Sigmoid colon (tissue), 7 donors: Measurements from ENCODE around the gene TUBB4A. TPM values are rescaled to one million over a fixed set of nuclear protein-coding genes. Genes with fewer than 3 reads are reported as not detected.

Source experiments
- DNase-seq: peaks from one replicate; pipeline ENCODE4 v3.0.0-alpha.2; 2019
- H3K27ac ChIP-seq, 4 donors: fragments of 200-600 bp; sonication (generic); one replicate each; pipeline ENCODE4 v1.5.1; 2016 to 2019; ENCODE audit warnings: mild to moderate bottlenecking in 1 of 4
- H3K27me3 ChIP-seq, 3 donors: fragments of 200-600 bp; sonication (generic); one replicate each; pipeline ENCODE4 v1.5.1; 2019; ENCODE audit warnings: mild to moderate bottlenecking in 1 of 3
- H3K36me3 ChIP-seq, 4 donors: fragments of 200-600 bp; sonication (generic); one replicate each; pipeline ENCODE4 v1.5.1; 2016 to 2019
- H3K4me1 ChIP-seq, 4 donors: fragments of 200-600 bp; sonication (generic); one replicate each; pipeline ENCODE4 v1.5.1; 2017 to 2019
- H3K4me3 ChIP-seq, 4 donors: fragments of 200-600 bp; sonication (generic); one replicate each; pipeline ENCODE4 v1.5.1; 2017 to 2019; ENCODE audit warnings: mild to moderate bottlenecking in 2 of 4, moderate library complexity in 1 of 4
- H3K9me3 ChIP-seq, 4 donors: fragments of 200-600 bp in 3 of 4; sonication (generic) in 3 of 4; one replicate each; pipeline versions ENCODE4 v1.5.1 to v1.6.1; 2013 to 2019
- EP300 ChIP-seq, 4 donors: sonication (generic); formaldehyde crosslinking; IDR thresholded peaks; one replicate each; pipeline ENCODE4 v1.6.1; 2017; ENCODE audit warnings: antibody characterized with exemption in 4 of 4
- POLR2A ChIP-seq, 2 donors: fragments of 450-650 bp; IDR thresholded peaks; one replicate each; pipeline ENCODE4 v1.6.1; 2016; ENCODE audit warnings: antibody characterized with exemption in 2 of 2, mild to moderate bottlenecking in 2 of 2, moderate library complexity in 2 of 2
- POLR2AphosphoS5 ChIP-seq, 4 donors: sonication (generic); formaldehyde crosslinking; IDR thresholded peaks; one replicate each; pipeline ENCODE4 v1.6.1; 2017; ENCODE audit warnings: antibody characterized with exemption in 4 of 4
- WGBS, 2 donors: extraction: QIAGEN DNeasy Blood & Tissue Kit; methylation state at CpG; one replicate each; pipeline ENCODE4 v1.1.7; 2013; 5-methylcytosine and 5-hydroxymethylcytosine counted together
- intact Hi-C: fragments of 100-400 bp; cut with DNase I; formaldehyde crosslinking; loops from one replicate; pipeline ENCODE4 v1.15.1; 2023
- polyA plus RNA-seq, 3 donors: library from polyadenylated mRNA; stranded (reverse); fragments of 200-250 nt; gene quantifications; one replicate each; pipeline ENCODE4 v1.2.3, GENCODE V29; 2013
- total RNA-seq, 4 donors: library from RNA; depleted of rRNA; stranded (reverse); fragments of >200 nt; gene quantifications; one replicate each; pipeline ENCODE4 v1.1.0, GENCODE V29; 2016
- TF ChIP-seq, protein P1 (sequence below), 4 experiments: fragments of 450-650 bp in 3 of 4; fragments of 200-600 bp in 1 of 4; IDR thresholded peaks; one replicate each; pipeline ENCODE4 v1.5.1; 2016 to 2019; ENCODE audit warnings: antibody characterized with exemption in 4 of 4, mild to moderate bottlenecking in 3 of 4, moderate library complexity in 2 of 4
- donor health status: healthy with polysubstance abuse.
- donor health status: Bipolar disorder and iron deficiency.
- donor health status: healthy.

TUBB4A gene
- total and polyA plus RNA-seq, 7 donors: under 0.01 to 6.1 (median 2.4) TPM; not detected in 1

GRCh38 chr19:6494438-6495036 is 7.6 kb downstream of the TUBB4A start:
- 68 to 80% methylated on average over 8 of the region's 8 CpGs for WGBS, 2 donors
- no peaks in the 10 kb centered on the region for H3K27me3 ChIP-seq
- H3K27ac ChIP-seq: no peak overlapping the region
- DNase-seq: no peak
- no peak overlapping the region for H3K4me3 ChIP-seq
- intact Hi-C loops: no loop called here
- TF ChIP-seq EP300 (IDR thresholded peaks at IDR 0.05): no peak
- TF ChIP-seq, protein P1, sequence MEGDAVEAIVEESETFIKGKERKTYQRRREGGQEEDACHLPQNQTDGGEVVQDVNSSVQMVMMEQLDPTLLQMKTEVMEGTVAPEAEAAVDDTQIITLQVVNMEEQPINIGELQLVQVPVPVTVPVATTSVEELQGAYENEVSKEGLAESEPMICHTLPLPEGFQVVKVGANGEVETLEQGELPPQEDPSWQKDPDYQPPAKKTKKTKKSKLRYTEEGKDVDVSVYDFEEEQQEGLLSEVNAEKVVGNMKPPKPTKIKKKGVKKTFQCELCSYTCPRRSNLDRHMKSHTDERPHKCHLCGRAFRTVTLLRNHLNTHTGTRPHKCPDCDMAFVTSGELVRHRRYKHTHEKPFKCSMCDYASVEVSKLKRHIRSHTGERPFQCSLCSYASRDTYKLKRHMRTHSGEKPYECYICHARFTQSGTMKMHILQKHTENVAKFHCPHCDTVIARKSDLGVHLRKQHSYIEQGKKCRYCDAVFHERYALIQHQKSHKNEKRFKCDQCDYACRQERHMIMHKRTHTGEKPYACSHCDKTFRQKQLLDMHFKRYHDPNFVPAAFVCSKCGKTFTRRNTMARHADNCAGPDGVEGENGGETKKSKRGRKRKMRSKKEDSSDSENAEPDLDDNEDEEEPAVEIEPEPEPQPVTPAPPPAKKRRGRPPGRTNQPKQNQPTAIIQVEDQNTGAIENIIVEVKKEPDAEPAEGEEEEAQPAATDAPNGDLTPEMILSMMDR (IDR thresholded peaks at IDR 0.05): no peak
- TF ChIP-seq POLR2AphosphoS5 (IDR thresholded peaks at IDR 0.05): no peak
- TF ChIP-seq POLR2A (IDR thresholded peaks at IDR 0.05): no peak
- no peaks in the 10 kb centered on the region for H3K36me3 ChIP-seq
- H3K9me3 ChIP-seq: peaks cover 0 to 6% (median 4%) of the 10 kb centered on the region in 4 donors
- no peaks in the 10 kb centered on the region for H3K4me1 ChIP-seq

GRCh38 chr19:6491802-6492592 is 10.1 kb downstream of the TUBB4A start:
- no peaks in the 10 kb centered on the region for H3K36me3 ChIP-seq
- no peak overlapping the region for H3K27ac ChIP-seq
- TF ChIP-seq POLR2A (IDR thresholded peaks at IDR 0.05) (no peak), POLR2AphosphoS5 (IDR thresholded peaks at IDR 0.05) (no peak), EP300 (IDR thresholded peaks at IDR 0.05) (no peak)
- TF ChIP-seq, protein P1 (IDR thresholded peaks at IDR 0.05): no peak
- no peak overlapping the region for H3K4me3 ChIP-seq
- WGBS, 2 donors: 72 to 84% methylated on average over 4 of the region's 4 CpGs
- DNase-seq: no peak
- peaks cover 0 to 6% (median 4%) of the 10 kb centered on the region in 4 donors for H3K9me3 ChIP-seq
- intact Hi-C loops: no loop called here
- no peaks in the 10 kb centered on the region for H3K27me3 ChIP-seq
- H3K4me1 ChIP-seq: no peaks in the 10 kb centered on the region

DNA sequence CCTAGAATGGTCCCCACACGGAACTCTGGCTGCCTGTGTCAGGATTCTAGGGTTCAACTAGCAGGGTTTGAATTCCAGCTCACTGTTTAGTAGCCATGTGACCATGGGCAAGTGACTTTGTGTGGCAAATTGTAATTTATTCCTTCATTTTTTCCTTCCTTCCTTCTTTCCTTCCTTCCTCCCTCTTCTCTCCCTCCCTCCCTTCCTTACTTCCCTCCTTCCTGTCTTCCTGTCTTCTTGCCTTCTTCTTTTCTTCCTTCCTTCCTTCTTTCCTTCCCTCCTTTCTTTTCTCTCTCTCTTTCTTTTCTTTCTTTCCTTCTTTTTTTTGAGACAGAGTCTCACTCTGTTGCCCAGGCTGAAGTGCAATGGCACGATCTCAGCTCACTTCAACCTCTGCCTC is 12.0 kb downstream of the TUBB4A start:
- intact Hi-C loops: no loop called here
- DNase-seq: no peak
- 50 to 75% methylated on average over 2 of the region's 2 CpGs for WGBS, 2 donors
- TF ChIP-seq EP300 (IDR thresholded peaks at IDR 0.05): no peak
- no peak for TF ChIP-seq POLR2AphosphoS5 (IDR thresholded peaks at IDR 0.05)
- no peak for TF ChIP-seq POLR2A (IDR thresholded peaks at IDR 0.05)
- TF ChIP-seq, protein P1 (IDR thresholded peaks at IDR 0.05): no peak
- Histone ChIP-seq H3K4me1 (no peaks in the 10 kb centered on the region), H3K27me3 (no peaks in the 10 kb centered on the region), H3K9me3 (peaks cover 0 to 6% (median 4%) of the 10 kb centered on the region in 4 donors), H3K27ac (no peak overlapping the region), H3K36me3 (no peaks in the 10 kb centered on the region), H3K4me3 (no peak overlapping the region)

DNA sequence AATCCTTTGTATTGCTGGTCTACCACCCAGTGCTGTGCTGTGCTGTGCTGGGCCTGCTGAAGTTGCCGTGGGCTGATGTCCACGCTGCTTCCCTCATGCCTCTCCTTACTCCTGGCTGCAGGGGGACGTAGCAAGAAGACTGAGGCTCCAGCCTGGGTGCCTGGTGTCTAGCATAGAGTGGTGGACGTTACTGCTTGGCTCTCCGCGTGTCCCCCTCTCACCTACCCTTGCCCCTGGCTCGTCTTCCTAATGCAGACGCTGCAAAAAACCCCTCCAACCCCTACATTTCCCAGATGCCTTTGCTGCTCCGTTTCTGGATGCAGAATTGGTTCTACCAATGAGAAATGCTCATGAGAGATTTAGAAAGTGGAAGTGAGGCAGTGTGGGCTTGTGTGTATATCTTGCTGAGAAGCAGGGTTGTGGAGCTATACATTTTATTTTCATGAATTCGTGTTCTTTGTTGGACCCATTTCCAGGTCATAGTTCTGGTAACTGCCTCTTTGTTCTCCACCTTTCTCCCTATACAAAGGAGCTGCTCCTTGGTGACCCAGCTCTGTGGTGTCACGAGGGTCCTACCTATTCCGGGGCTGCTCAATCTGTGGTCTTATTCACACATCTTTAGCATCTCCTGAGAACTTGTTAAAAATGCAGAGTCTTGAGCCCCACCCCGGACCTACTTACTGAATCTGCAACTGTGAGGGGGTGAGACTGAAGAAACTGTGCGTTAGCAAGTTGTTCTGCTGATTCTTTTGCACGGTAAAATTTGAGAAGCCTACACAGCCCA is 12.6 kb downstream of the TUBB4A start:
- no peak overlapping the region for H3K4me3 ChIP-seq
- TF ChIP-seq, protein P1 (IDR thresholded peaks at IDR 0.05): no peak
- TF ChIP-seq POLR2AphosphoS5 (IDR thresholded peaks at IDR 0.05): no peak
- no peak for TF ChIP-seq EP300 (IDR thresholded peaks at IDR 0.05)
- TF ChIP-seq POLR2A (IDR thresholded peaks at IDR 0.05): no peak

More for the DNA sequence above, 12.6 kb downstream of the TUBB4A start:
- Histone ChIP-seq H3K27ac (no peak overlapping the region), H3K9me3 (peaks cover 0 to 6% (median 4%) of the 10 kb centered on the region in 4 donors), H3K4me1 (no peaks in the 10 kb centered on the region), H3K36me3 (no peaks in the 10 kb centered on the region), H3K27me3 (no peaks in the 10 kb centered on the region)
- no peak for DNase-seq
- WGBS, 2 donors: 46 to 63% methylated on average over 15 of the region's 15 CpGs
- intact Hi-C loops: no loop called here
